GM21515 (cell line): ENCODE results near the gene HMG20A.
A peak's percentile ranks its signal among the peaks of the same experiment; 100 is the strongest.

Experiments
- ATAC-seq: cut with Tn5 transposase; IDR thresholded peaks from one replicate; pipeline ENCODE4 v1.9.1; 2021; ENCODE audit not compliant: unreplicated experiment

The HMG20A gene

DNA sequence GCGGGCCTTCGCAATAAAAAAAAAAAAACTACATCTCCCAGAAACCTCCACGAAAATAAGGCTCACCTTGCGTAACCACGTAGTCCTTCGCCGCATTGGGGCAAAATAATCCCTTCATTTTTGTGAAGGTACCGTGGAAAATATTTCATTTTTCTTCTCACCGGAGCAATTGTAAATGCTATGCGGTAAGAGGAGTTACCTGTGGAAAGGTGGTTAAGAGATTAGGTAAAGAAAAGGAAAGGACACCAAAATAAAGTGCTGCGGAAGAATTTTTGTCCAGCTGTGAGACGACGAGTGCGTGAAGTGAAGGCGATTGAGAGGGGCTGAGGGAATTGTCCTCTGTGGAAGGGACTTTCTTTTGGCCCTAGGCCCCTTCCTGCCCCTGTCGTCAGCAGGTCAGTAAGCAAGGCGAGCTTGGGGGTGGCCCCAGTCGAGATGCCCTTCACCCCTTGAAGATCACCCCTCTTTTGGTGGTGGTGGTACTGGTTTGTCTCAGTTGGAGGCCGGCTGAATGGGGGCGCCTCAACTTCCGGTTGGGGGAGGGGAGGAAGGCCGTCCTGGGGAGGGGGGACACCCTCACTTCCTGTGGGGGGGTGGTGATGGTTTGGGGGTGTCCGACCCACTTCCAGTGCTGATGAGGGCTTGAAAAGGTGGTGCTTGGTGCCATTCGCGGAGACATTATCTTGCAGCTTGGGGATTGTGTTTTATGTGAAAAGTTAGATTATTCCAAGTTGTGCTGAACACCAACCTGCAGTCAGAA lies at the start of gene HMG20A:
HMG20A (plus strand) TSS at position 279 of the 760 bp plus-strand sequence. CDS start 37,520 bp downstream, outside the sequence.
- ATAC-seq, result peak; percentile 42

- no peak for ATAC-seq
Measured at GRCh38 chr15:77371850-77372563, 48.7 kb upstream of the HMG20A start.

- no peak for ATAC-seq
Measured at GRCh38 chr15:77373441-77373840, 47.2 kb upstream of the HMG20A start.

GRCh38 chr15:77375133-77375532 lies 45.6 kb upstream of the HMG20A start:
- no peak for ATAC-seq

- no peak for ATAC-seq
Measured at GRCh38 chr15:77376770-77377169, 43.9 kb upstream of the HMG20A start.

GRCh38 chr15:77380033-77380432 lies 40.7 kb upstream of the HMG20A start:
- no peak for ATAC-seq

DNA sequence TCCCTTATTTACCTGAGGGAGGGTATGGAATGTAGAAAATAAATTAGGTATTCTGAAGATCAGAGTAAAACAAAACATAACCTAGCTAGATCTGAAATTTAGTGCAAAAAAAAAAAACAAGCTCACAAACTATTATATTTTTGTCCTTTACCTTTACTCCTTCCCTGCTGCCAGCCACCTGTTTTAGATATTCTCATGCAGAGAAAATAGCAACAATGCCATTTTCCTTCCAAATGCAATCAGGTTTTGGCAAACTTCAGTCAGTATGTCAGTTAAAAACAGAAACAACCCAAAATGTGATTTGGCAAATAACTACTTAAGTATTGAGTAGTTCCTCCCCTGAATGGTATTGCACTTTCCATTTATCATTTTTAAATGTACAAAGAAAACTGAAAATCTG lies 36.6 kb upstream of the HMG20A start:
- no peak for ATAC-seq

DNA sequence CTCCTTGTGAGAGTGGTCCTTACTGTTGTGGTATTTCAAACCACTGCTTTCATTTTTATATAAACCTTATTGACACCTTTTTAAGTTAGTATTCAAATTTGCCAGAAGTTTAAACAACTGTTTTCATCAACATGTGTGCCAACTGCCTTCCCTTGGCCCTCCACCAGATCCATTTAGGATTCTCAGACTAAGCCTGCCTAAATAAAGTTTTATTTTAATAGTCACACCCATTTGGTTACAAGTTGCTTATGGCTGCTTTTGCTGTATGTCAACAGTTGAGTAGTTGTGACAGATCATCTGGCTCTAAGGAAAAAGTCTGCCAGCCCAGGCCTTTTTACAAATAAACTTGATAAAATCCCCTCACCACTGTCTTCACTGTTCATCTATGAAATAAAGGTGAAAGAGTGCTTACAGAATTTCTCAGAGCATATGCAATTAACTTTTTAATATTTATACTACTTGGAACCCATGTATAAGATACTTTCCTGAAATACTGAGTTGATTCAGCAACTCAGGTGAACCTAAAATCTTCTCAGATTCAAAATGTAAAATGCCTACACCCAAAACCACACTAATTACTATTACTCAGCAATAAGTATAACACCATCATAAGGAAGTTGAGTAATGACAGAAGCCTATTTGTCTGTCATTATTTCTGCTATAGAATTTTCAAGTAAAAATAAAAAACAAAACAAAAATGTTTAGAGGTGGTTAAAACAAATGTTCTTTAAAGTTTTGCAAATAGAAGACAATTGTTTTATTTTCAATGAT lies 35.9 kb upstream of the HMG20A start:
- no peak for ATAC-seq

- no peak for ATAC-seq
Measured at GRCh38 chr15:77386626-77387025, 34.1 kb upstream of the HMG20A start.

DNA sequence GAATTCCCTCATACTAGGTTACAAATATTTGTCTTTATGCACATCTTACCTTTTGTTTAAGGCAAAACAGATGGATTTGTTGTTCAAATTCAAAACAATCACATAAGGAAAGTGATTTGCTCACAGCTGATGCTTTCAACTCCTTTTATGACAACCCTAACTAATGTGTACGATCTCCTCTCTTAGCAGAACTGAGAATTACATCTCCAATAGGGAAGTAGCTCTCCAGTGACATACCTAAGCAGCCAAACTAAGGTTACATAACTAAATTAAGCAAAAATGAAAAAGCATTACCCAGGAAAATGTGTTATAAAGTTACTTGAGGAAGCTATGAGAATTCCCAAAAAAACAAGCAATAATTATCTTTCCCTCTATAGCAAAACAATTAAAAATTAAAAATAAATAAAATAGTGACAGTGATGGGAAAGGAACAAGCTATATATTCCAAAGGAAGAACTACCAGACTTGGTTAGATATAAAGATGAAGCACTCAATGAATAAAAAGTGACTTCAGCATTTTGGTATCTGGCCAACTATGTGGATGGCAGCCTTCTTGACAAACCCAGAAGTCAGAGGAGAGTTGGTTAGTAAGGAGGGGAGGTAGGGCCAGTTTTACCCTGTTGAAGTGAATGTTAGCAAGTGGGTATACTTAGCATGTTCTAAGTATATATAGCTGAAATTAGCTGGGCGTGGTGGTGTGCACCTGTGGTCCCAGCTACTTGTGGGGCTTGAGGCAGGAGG lies 33.2 kb upstream of the HMG20A start:
- no peak for ATAC-seq

GRCh38 chr15:77391372-77391951 lies 29.2 kb upstream of the HMG20A start:
- ATAC-seq, result no peak

GRCh38 chr15:77392762-77393470 lies 27.8 kb upstream of the HMG20A start:
- no peak for ATAC-seq

DNA sequence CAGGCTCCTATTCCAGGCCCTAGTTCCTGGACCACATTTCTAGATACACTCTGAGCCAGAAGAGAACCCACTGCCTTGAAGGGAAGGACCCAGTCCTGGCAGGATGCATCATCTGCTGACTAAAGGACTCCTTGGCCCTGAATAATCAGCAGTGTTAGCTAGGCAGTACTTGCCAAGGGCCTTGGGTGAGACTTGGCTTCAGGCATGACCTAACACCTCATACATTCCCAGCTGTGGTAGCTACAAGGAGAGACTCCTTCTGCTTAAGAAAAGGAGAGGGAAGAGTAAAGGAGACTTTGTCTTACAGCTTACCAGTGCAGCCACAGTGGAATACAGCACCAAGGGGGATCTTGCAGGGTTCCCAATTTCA lies 27.2 kb upstream of the HMG20A start:
- ATAC-seq, result no peak

GRCh38 chr15:77395013-77395774 lies 25.5 kb upstream of the HMG20A start:
- no peak for ATAC-seq

DNA sequence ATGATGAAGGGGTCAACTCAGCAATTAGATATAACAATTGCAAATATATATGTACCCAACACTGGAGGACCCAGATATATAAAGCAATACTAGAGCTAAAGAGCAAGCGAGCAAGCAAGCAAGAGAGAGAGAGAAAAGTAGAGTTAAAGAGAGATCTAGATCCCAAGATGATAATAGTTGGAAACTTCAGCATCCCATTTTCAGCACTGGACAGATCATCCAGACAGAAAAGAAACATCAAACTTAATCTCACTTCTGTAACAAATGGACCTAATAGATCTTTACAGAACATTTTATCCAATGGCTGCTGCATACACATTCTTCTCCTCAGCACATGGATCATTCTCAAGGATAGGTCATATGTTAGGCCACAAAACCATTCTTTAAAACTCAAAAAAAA lies 24.0 kb upstream of the HMG20A start:
- ATAC-seq, result no peak

DNA sequence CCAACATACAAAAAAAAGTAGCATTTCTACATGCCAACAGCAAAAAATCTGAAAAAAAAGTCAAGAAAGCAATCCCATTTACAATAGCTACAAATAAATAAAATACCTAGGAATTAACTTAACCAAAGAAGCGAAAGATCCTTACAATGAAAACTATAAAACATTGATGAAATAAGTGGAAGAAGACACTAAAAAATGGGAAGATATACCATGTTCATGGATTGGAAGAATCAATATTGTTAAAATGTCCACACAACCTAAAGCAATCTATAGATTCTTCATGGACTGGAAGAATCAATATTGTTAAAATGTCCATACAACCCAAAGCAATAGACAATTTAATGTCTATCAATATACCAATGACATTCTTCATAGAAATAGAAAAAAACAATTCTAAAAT lies 21.8 kb upstream of the HMG20A start:
- ATAC-seq, result no peak

GRCh38 chr15:77400258-77400657 lies 20.4 kb upstream of the HMG20A start:
- ATAC-seq, result no peak

GRCh38 chr15:77402740-77403379 lies 17.8 kb upstream of the HMG20A start:
- no peak for ATAC-seq
